Epithelial cell of proximal tubule (primary cell): ENCODE measurements around the gene NFASC. TPM values are rescaled to one million over a fixed set of nuclear protein-coding genes. Genes with fewer than 3 reads are reported as not detected.

ENCODE experiments used
- DNase-seq: peaks from one replicate; pipeline ENCODE4 v3.0.0-alpha.2; 2011; ENCODE audit warnings: low read depth
- H3K4me3 ChIP-seq: 2 replicates; pipeline ENCODE4 v1.5.1; 2011; ENCODE audit warnings: low read depth, mild to moderate bottlenecking, low read length
- total RNA-seq: library from RNA; depleted of rRNA; stranded (reverse); fragments of >200 nt; gene quantifications from 2 replicates; pipeline ENCODE4 v1.2.3, GENCODE V29; 2015
- TF ChIP-seq, protein P1 (sequence below): conservative IDR thresholded peaks from 2 replicates; pipeline ENCODE4 v1.5.1; 2012; ENCODE audit warnings: low read depth, mild to moderate bottlenecking, low read length

The NFASC gene
- total RNA-seq, 1 donor from 2014 or later, result 0.29 TPM

DNA sequence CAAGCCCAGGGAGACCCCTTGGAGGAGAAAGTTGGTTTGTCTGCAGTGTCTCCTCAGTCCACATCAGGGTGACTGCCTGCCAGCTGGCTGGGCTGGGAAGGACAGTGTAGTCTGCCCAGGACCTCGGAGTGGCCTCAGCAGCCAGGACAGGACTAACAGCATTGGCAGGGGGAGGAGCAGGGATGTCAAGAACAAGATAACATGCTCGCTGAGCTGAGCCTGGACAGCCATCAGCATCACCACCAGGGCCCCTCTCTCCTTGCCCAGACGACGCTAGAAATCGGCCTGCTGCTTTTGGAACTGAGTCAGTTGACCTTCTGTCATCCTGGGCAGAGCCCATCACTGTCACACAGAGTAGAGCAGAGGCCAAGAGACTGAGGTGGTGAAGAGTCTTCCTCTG, 88.7 kb downstream of the NFASC start:
- no peak overlapping the region for H3K4me3 ChIP-seq
- TF ChIP-seq, protein P1, sequence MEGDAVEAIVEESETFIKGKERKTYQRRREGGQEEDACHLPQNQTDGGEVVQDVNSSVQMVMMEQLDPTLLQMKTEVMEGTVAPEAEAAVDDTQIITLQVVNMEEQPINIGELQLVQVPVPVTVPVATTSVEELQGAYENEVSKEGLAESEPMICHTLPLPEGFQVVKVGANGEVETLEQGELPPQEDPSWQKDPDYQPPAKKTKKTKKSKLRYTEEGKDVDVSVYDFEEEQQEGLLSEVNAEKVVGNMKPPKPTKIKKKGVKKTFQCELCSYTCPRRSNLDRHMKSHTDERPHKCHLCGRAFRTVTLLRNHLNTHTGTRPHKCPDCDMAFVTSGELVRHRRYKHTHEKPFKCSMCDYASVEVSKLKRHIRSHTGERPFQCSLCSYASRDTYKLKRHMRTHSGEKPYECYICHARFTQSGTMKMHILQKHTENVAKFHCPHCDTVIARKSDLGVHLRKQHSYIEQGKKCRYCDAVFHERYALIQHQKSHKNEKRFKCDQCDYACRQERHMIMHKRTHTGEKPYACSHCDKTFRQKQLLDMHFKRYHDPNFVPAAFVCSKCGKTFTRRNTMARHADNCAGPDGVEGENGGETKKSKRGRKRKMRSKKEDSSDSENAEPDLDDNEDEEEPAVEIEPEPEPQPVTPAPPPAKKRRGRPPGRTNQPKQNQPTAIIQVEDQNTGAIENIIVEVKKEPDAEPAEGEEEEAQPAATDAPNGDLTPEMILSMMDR, result no peak
- no peak for DNase-seq

DNA sequence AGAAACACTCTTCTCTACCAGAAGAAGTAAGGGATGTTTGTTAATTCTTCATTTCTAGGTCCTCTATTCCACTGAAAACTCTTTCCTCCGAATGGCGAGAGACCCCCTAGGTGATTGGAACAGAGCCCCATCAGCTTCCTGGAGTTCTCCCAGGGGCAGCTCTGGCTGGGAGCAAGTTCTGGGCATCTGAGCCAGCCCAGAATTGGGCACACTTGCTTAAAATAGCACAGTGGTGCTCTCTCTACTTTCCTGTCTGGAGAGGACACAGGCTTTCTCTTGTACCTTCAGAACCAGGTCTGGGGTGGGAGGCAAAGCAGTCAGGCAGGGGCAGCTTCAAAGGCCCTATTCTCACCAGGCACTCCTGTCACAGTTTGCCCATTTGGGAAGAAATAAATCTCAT, 89.2 kb downstream of the NFASC start:
- TF ChIP-seq, protein P1, result no peak
- no peak overlapping the region for H3K4me3 ChIP-seq
- DNase-seq, result no peak

DNA sequence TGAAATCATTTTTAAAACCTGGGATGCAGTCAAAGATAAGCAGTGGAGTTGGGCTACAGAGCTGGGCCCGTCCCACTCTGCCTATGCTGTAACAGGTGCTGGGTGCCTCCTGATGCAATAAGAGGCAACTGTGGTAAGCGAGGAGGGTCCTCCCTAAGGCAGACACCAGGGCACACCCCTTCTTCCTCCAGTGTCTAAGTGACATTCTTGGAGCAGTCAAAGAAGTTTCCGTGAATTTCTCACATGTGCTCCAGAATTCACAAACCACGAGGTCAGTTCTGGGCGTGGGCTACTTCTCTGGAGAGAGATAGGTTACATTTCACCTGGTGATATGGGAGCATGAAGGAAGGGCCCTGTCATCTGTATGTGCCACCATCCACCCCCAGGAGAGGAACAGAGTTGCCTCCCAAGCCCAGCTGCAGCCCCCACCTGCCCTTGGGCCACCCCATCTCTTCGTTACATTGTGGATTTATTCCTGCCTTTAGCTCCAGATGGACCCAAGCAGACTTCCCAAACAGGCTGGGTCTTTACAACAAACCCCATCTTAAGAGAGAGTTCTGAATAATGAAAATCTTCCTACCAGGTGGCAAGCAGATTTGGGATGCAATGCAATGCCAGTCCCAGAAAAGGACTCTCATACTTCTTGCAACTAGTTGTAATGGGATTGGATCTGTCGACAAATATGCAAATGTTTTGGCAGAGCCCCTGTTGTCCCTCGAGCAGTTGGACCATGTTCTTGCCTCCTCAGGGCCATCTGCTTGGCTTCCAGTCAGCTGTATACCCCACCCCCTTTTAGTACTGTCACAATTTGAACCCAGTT, 89.9 kb downstream of the NFASC start:
- TF ChIP-seq, protein P1, result no peak
- DNase-seq, result no peak

DNA sequence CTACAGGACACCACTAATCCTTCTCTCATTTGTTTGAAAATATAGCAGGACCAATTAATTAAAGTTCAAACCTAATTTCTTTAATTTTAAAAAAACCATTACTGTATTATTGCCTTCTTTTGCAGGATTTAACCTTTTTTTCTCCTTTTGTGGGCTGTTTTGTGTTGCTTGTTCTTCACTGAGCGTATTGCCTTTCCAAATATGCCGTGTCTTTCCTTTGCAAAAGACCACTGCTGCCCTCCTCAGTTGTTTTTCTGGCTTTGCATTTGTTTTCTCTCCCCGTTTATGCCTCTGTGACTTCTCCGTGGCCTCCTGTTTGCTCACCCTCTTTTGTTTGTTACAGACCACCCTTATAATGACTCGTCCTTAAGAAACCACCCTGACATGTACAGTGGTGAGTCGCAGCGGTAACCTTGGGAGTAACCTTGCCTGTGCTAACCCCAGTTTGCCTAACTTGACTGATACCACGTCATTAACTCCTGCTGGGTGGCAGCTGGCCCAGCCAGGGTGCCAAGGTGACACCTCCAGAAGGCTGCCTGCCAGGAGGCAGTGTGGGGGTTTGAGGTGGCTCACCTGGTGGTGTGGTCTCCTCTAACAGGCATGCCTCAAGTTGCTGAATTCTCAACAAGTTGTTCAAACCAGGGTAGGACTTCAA, 91.2 kb downstream of the NFASC start:
- no peak for DNase-seq

More for the DNA sequence above, 89.9 kb downstream of the NFASC start:
- H3K4me3 ChIP-seq, result no peak overlapping the region

DNA sequence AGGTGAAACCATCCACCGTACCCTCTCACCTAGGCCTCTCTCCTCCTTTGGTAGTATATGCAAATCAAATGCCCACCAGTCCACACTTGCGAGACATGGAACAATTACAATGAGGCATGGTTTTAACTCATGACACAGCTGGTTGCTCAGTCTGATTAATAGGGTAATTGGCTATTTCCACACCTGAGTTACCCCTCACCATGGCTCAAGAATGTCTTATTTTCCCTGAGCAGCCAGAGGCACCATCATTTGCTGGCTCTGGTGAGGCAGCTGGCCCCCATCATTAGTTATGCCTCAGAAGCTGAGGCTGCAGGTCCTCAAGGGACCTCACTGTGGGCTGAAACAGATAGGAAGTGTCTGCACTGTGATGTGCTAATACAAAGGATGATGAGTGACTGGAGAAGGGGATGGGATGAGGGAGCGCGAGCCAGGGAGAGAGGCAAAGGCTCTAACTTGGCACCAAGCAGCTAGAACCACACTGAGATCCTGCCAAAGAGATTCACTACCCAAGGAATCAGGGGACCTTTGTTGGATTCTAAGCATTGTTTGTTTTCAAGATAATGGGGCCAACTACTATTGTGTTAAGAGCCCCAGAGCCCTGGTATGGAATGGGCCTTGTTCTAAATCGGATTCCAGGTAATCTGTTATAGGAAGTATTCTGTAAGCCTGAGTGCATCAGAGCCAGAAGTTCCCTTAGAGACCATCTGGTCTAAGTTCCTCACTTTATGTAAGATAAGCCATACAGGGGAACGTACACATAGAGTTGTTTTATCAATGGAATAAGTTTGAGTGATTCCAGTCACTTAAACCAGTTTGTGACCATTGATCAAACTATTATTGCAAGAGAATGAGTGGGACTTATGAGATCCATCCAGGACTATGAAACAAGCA, 92.3 kb downstream of the NFASC start:
- TF ChIP-seq, protein P1, result no peak
- DNase-seq, result no peak
- no peak overlapping the region for H3K4me3 ChIP-seq

More for the DNA sequence above, 91.2 kb downstream of the NFASC start:
- no peak overlapping the region for H3K4me3 ChIP-seq
- TF ChIP-seq, protein P1, result no peak

DNA sequence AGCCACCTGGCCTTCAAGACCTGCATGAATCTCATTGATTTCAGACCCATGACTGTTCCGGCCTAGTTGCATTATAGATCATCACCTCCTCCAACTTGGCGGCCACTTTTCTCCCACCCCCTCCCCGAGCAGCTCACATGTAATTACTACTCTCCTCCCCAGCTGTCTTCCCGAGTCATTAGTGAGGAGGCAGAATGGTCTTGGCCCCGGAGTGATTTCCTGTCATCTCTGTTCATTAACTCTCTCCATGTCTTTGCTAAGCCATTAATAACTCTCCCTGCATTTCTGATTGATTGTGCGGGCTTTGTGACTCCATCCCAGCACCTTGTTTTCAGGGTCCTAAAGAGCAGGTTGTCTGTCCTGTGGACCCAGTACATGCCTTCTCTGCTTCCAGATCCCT, 96.8 kb downstream of the NFASC start:
- H3K4me3 ChIP-seq, result no peak overlapping the region
- no peak for DNase-seq
- TF ChIP-seq, protein P1, result no peak
